HG03558 (cell line): ENCODE measurements around the gene TNFAIP8L3.
"Not testable (repeated sequence)": the region's sequence is repeated elsewhere in the genome, so short reads cannot be mapped to it uniquely, and the experiment has no call there.

Source experiments
- ATAC-seq: cut with Tn5 transposase; IDR thresholded peaks from one replicate; pipeline ENCODE4 v1.9.1; 2021; ENCODE audit warnings: moderate number of reproducible peaks; ENCODE audit not compliant: unreplicated experiment; ENCODE audit errors: extremely low read depth

Gene TNFAIP8L3

GRCh38 chr15:51065781-51066180, 28.9 kb downstream of the TNFAIP8L3 start:
- ATAC-seq, result no peak

- no peak for ATAC-seq
These were observed 29.4 kb downstream of the TNFAIP8L3 start for GRCh38 chr15:51065261-51065660.

GRCh38 chr15:51062736-51063135, 32.0 kb downstream of the TNFAIP8L3 start:
- no peak for ATAC-seq

- no peak for ATAC-seq
These were observed 34.6 kb downstream of the TNFAIP8L3 start for GRCh38 chr15:51060030-51060673.

- ATAC-seq, result no peak
These were observed 40.2 kb downstream of the TNFAIP8L3 start for GRCh38 chr15:51054535-51054934.

GRCh38 chr15:51053571-51053970, 41.1 kb downstream of the TNFAIP8L3 start:
- ATAC-seq, result no peak

- ATAC-seq, result no peak
These were observed 42.9 kb downstream of the TNFAIP8L3 start for GRCh38 chr15:51051776-51052175.

GRCh38 chr15:51049081-51049480, 45.6 kb downstream of the TNFAIP8L3 start:
- no peak for ATAC-seq

- no peak for ATAC-seq
These were observed 46.4 kb downstream of the TNFAIP8L3 start for GRCh38 chr15:51048308-51048707.

GRCh38 chr15:51046799-51047449, 47.8 kb downstream of the TNFAIP8L3 start:
- no peak for ATAC-seq

- no peak for ATAC-seq
These were observed 48.7 kb downstream of the TNFAIP8L3 start for GRCh38 chr15:51046016-51046415.

GRCh38 chr15:51044037-51044727, 50.5 kb downstream of the TNFAIP8L3 start:
- no peak for ATAC-seq

- ATAC-seq, result no peak
These were observed 55.8 kb downstream of the TNFAIP8L3 start for GRCh38 chr15:51038974-51039319.

- ATAC-seq, result no peak
These were observed 56.3 kb downstream of the TNFAIP8L3 start for GRCh38 chr15:51038162-51038973.

- ATAC-seq, result not testable (repeated sequence)
These were observed 57.2 kb downstream of the TNFAIP8L3 start for GRCh38 chr15:51037474-51037873.

- ATAC-seq, result no peak
These were observed 63.9 kb downstream of the TNFAIP8L3 start for GRCh38 chr15:51030649-51031316.

GRCh38 chr15:51025454-51025846, 69.3 kb downstream of the TNFAIP8L3 start:
- no peak for ATAC-seq

GRCh38 chr15:51024735-51025453, 69.8 kb downstream of the TNFAIP8L3 start:
- no peak for ATAC-seq

- ATAC-seq, result no peak
These were observed 71.2 kb downstream of the TNFAIP8L3 start for GRCh38 chr15:51023499-51023898.

- no peak for ATAC-seq
These were observed 72.5 kb downstream of the TNFAIP8L3 start for GRCh38 chr15:51022206-51022605.
